HT1080 (cell line): Measurements from ENCODE around the gene TSPEAR. TPM values are rescaled to one million over a fixed set of nuclear protein-coding genes. Genes with fewer than 3 reads are reported as not detected.
"Not testable (repeated sequence)": the region's sequence is repeated elsewhere in the genome, so short reads cannot be mapped to it uniquely, and the experiment has no call there.

ENCODE experiments used
- DNase-seq: peaks from one replicate; pipeline ENCODE4 v3.0.0-alpha.2; 2015; ENCODE audit warnings: low read depth
- total RNA-seq: library from RNA; depleted of rRNA; stranded (reverse); fragments of >200 nt; shearing (Covaris generic); gene quantifications from 2 replicates; pipeline ENCODE4 v1.2.3, GENCODE V29; 2014

The TSPEAR gene
- total RNA-seq, 1 experiment from 2014 or later = not detected

DNA sequence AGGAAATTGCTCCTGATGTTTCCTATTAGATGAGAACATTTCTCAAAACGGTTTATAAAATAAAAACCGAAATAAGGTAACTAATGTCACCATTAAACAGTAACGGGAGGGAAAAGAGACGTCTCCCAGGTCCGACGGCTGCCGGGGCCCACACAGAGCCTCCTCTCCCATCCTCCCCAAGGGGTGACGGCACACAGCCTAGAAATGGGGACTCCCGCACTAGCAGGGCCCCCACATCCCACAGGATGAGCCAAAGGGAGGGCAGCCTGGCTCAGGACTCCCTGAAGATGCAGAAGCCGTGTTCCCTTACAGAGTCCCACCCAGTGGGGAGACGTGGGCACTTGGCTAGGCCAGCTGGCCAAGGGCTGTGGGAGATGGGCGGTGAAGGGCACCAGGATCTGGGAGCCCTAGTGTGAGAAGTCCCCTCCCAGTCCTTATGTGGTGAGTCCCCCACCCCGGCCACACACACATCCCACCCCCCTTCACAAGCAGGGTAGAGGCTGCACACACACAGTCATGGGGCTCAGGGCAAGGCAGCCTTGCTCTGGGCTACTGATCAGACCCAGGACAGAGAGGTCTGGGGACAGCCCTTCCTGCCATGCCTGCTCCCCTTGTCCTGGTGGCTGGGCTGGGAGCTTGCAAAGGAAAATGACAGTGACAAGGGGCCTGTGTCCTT, 156.0 kb downstream of the TSPEAR start:
- no peak for DNase-seq

- no peak for DNase-seq
These were observed 158.7 kb downstream of the TSPEAR start for GRCh38 chr21:44552681-44553080.

- no peak for DNase-seq
These were observed 159.2 kb downstream of the TSPEAR start for GRCh38 chr21:44552136-44552535.

GRCh38 chr21:44551340-44551961, 159.9 kb downstream of the TSPEAR start, which contains the start of gene KRTAP10-2:
TSS of gene KRTAP10-2 (minus strand) at chr21:44551505. CDS start at chr21:44551458, 47 bp downstream.
- DNase-seq = no peak

GRCh38 chr21:44550807-44551206, 160.6 kb downstream of the TSPEAR start:
- DNase-seq = peak; percentile 49

DNA sequence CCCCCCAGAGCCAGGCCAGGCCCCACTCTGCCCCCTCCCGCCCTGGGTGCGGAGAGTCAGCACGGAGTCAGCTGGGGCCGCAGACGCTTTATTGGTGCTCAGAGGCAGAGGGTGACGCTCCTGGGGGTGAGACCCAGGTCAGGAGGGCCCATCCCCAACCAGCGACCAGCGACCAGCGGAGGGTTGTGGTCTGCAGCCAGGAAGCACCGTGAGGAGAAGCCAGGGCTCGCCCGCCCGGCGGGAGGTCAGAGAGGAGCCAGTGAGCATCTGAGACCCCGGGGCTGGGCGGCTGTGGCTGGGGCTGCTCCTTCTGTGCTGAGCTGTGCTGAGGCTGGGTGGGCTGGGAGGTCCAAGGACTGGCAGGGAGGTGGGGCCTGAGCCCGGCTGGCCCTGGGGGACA, 161.1 kb downstream of the TSPEAR start:
- not testable (repeated sequence) for DNase-seq

DNA sequence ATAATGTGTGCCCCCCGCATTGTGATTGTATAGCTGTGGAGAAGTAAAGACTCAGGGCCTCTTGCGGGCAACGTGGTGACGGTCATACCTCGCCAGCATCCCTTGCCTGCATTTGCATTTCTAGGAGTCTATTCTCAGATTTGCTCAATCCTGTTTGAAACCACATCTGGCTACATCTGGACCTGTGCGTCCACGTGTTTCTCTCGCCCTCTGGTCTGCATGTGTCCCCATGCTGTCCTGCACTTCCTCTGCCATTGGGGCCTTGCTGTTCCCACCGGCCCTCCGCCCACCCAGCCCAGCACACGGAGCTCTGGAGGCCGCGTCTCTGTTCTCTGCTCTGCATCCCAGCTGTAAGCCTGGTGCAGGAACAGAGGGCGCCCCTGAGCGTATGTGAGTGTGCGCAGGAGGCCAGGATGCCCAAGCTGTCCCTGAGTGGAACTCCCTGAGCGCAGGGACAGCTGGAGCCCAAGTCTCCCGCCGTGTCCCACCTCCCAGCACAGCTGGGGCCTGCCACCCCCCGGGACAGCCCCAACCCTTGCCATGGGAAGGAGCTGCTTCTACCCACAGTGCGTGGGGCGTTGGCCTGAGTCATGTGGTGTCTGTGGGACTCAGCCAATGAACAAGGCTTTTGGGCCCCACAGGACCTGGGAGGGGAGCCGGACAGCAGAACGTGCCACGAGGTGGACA, 161.7 kb downstream of the TSPEAR start:
- DNase-seq = no peak

- no peak for DNase-seq
These were observed 162.4 kb downstream of the TSPEAR start for GRCh38 chr21:44548922-44549321.

GRCh38 chr21:44548381-44548780, 163.0 kb downstream of the TSPEAR start:
- no peak for DNase-seq

GRCh38 chr21:44547656-44548331, 163.6 kb downstream of the TSPEAR start:
- no peak for DNase-seq

DNA sequence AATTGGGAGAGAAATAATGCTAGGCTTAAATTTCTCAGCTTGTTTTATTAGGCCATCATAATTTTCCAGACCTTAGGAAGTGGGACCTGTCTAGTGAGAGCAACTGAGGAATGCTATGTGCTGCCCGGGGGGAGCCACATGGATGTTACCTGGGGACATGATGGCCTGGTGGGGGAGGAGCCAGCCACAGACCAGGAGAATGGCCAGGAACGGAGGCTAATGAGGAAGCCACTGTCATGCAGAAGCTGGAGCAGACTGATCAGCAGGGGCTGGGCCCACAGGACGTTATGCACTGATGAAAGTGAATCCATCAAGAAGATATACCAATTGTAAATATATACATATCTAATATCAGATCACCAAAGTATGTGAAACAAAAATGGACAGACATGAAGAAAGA, 166.8 kb downstream of the TSPEAR start:
- no peak for DNase-seq

DNA sequence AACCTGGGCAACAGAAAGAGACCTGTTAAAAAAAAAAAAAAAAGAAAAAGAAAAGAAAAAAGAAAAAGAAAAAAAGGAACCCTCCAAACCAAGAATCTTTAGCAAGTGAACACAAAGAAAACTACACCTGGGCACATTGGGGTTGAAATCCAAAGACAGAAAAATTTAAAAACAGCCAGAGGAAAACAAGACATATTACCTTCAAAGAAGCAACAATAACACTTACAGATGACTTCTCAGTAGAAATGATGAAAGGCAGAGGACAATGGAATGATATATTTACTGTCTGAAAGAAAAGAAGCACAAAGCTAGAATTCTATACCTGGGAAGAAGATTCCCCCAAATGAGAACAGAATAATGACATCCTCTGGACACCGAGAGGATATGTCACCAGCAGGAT, 168.7 kb downstream of the TSPEAR start:
- no peak for DNase-seq

DNA sequence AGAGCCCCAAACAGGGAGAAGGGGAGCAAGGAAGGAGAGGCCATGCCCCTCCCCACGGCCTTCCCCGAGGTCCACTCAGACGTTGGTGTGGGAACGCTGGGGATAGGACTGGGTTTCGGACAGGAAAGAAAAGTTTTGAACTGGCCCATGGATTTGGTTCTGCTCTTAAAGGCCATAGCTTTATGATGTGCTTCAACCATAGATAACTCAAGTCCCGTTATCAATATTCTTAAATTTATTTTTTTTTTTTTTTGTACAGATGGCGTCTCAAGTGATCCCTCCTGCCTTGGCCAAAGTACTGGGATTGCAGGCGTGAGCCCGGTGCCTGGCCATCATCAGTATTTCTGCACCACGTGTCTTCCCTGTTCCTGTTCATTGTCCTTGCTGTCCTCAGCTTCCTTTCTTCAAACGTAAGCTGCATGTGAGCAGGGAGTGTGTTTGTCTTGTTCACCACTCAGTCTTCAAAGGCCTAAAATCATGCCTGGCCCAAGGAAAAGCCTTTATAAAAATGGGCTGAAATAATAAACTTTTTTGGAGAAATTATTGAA, 170.6 kb downstream of the TSPEAR start:
- no peak for DNase-seq

GRCh38 chr21:44539991-44540666, 171.2 kb downstream of the TSPEAR start, which contains the start of gene KRTAP10-1:
TSS of gene KRTAP10-1 (minus strand) at chr21:44540195. CDS start at chr21:44540150, 45 bp downstream.
- DNase-seq = no peak

DNA sequence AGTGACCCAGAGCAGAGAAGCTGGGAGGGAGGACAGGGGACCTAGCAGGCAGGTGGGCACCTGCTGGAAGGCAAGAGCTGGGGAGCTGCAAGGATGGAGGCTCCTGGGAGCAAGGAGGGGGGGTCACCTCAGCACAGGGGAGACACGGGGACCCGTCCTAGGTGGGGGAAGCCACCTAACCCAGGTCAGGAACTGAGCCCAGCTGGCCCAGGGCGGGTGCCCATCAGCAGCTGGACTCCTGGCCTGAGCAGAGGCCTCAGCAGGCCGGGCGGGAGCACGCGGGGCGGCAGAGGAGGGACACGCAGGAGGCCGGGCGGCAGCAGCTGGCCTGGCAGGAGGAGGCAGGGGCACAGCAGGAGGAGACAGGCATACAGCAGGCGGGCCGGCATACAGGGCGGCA, 172.3 kb downstream of the TSPEAR start:
- no peak for DNase-seq

- no peak for DNase-seq
These were observed 173.2 kb downstream of the TSPEAR start for GRCh38 chr21:44537930-44538911.

- no peak for DNase-seq
These were observed 175.4 kb downstream of the TSPEAR start for GRCh38 chr21:44535963-44536362.

GRCh38 chr21:44534688-44535087, 176.7 kb downstream of the TSPEAR start:
- DNase-seq = no peak

DNA sequence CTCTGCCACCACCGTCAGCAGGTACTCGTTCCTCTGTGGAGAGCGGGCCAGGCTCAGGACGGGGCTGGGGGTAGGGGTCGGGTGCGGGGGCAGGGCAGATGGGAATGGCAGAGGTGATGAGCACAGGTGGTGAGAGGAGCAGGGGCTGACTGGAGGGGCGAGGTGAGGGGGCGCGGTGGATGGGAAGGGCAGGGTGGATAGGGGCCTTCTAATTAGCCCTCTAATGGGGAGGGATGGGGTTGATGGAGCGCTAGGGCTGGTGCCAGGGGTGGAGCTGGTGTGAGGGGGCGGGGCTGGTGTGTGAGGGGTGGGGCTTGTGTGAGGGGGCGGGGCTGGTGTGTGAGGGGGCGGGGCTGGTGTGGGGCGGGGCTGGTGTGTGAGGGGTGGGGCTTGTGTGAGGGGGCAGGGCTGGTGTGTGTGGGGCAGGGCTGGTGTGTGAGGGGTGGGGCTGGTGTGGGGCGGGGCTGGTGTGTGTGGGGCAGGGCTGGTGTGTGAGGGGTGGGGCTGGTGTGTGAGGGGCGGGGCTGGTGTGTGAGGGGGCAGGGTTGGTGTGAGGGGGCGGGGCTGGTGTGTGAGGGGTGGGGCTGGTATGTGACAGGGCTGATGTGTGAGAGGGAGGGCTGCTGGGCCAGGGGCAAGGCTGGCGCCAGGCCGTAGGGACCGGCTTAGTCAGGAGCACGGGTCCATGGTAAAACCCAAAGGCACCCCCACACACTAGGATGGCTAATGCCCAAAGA, 177.3 kb downstream of the TSPEAR start:
- DNase-seq = no peak
